Measurements from ENCODE around the gene HTR2A. TPM values are rescaled to one million over a fixed set of nuclear protein-coding genes. Genes with fewer than 3 reads are reported as not detected.

The HTR2A gene
- total and polyA plus RNA-seq, 2 donors (not counting 3 experiments of a cell fraction or from before 2014, with no cell fraction given), result not detected

- peaks cover 0 to 3% of the 10 kb centered on the region in 2 experiments for H3K36me3 ChIP-seq (ENCODE audit: control insufficient read depth in 2 of 2, extremely low read depth in 1 of 2, insufficient read depth in 2 of 2, low read length in 2 of 2)
- H2AFZ ChIP-seq (ENCODE audit: low read depth, low read length), result no peak overlapping the region
- DNase-seq (ENCODE audit: low read depth, low spot score) (no peak), FAIRE-seq (no peak)
- intact Hi-C loops (cut with micrococcal nuclease), result no loop called here
- H4K20me1 ChIP-seq (replicated peaks; ENCODE audit: control insufficient read depth, extremely low read depth, insufficient read depth, low read length), result no peaks in the 10 kb centered on the region
- H3K27ac ChIP-seq (ENCODE audit: insufficient read depth, low read depth, low read length), result no peak overlapping the region
- H3K4me3 ChIP-seq (replicated peaks in 1 of 3; ENCODE audit: insufficient read depth in 1 of 3, low read depth in 1 of 3, low read length in 3 of 3), result no peak overlapping the region
- H3K9me1 ChIP-seq (replicated peaks; ENCODE audit: control insufficient read depth, extremely low read depth, insufficient read depth, low read length), result no peaks in the 10 kb centered on the region
- CTCF ChIA-PET, result no interaction called here
- no peak for TF ChIP-seq JUN (IDR thresholded peaks at IDR 0.05; ENCODE audit: borderline replicate concordance, insufficient read depth, insufficient read length, low read depth)
- no peak for TF ChIP-seq CTCF (IDR thresholded peaks at IDR 0.05; ENCODE audit: extremely low read depth in 1 of 2, insufficient read depth in 1 of 2, low read depth in 1 of 2, low read length in 2 of 2)
- TF ChIP-seq POLR2AphosphoS5 (IDR thresholded peaks at IDR 0.05; ENCODE audit: insufficient read depth, low read depth, low read length), result no peak
- TF ChIP-seq FOS (IDR thresholded peaks at IDR 0.05; ENCODE audit: borderline replicate concordance, insufficient read depth, low read length), result no peak
- no peak for TF ChIP-seq POLR2A (IDR thresholded peaks at IDR 0.05; ENCODE audit: low read depth, low read length)
- TF ChIP-seq MYC (IDR thresholded peaks at IDR 0.05; ENCODE audit: low read depth, low read length), result no peak
- no peak for TF ChIP-seq GATA2 (IDR thresholded peaks at IDR 0.05; ENCODE audit: insufficient read depth, insufficient read length, low read depth, low read length)
- TF ChIP-seq EZH2 (IDR thresholded peaks at IDR 0.05; ENCODE audit: borderline replicate concordance, low read depth, low read length, severe bottlenecking), result no peak
- TF ChIP-seq MAX (IDR thresholded peaks at IDR 0.05; ENCODE audit: insufficient read depth, insufficient read length), result no peak
- H3K4me1 ChIP-seq (ENCODE audit: control insufficient read depth, extremely low read depth, insufficient read depth, low read length), result peaks cover 9% of the 10 kb centered on the region
- H3K9ac ChIP-seq (replicated peaks; ENCODE audit: extremely low read depth, insufficient read depth, low read length), result no peak overlapping the region
- H3K4me2 ChIP-seq (ENCODE audit: insufficient read depth, low read length), result no peak overlapping the region
- no TSS peak for BruUV-seq (replicated peaks)
- POLR2A ChIA-PET, result no interaction called here
- peaks cover 24% of the 10 kb centered on the region for H3K79me2 ChIP-seq (ENCODE audit: control insufficient read depth, insufficient read depth, low read length)
- peaks cover under 1 to 2% of the 10 kb centered on the region in 2 experiments for H3K27me3 ChIP-seq (ENCODE audit: control insufficient read depth in 2 of 2, insufficient read depth in 2 of 2, low read length in 2 of 2)
- dilution Hi-C loops (cut with MboI; ENCODE audit: extremely low pct_ligation_motif_present, low sequenced_read_pairs), result no loop called here
- H3K9me3 ChIP-seq (replicated peaks; ENCODE audit: control insufficient read depth, insufficient read depth, low read length), result no peaks in the 10 kb centered on the region
These were observed 101.5 kb downstream of the HTR2A start for GRCh38 chr13:46795321-46795720.
